Measurements from ENCODE around the gene SPCS2. TPM values are rescaled to one million over a fixed set of nuclear protein-coding genes. Genes with fewer than 3 reads are reported as not detected.

SPCS2 gene
- 118 TPM for polyA plus RNA-seq (2013, experiment 1 of 2)
- polyA plus RNA-seq (2013, experiment 2 of 2): 117 TPM

GRCh38 chr11:74948898-74949752, at the start of gene SPCS2, which contains the start of gene XRRA1:
Gene SPCS2, plus strand, starts transcription at chr11:74949266. Its CDS starts 20 bp downstream, at chr11:74949286.
Gene XRRA1, minus strand, starts transcription at chr11:74949091. Its CDS starts 8,213 bp downstream, at chr11:74940878.
- WGBS (ENCODE audit: extremely low coverage, insufficient coverage, low lambda C conversion rate): no CpG with 5 or more reads among the region's 67 CpGs

GRCh38 chr11:74902342-74902741, 46.7 kb upstream of the SPCS2 start:
- Histone ChIP-seq H4K5ac (ENCODE audit: low read length) (no peak overlapping the region), H4K8ac (ENCODE audit: low read depth, low read length) (no peak overlapping the region), H3K23ac (ENCODE audit: low read length) (no peak overlapping the region), H2AK5ac (ENCODE audit: low read length) (no peak overlapping the region), H3K36me3 (ENCODE audit: control insufficient read depth, insufficient read depth, low read length) (no peaks in the 10 kb centered on the region), H2BK5ac (ENCODE audit: low read length) (no peak overlapping the region), H3K27me3 (ENCODE audit: insufficient read depth, low read length, poor library complexity) (no peaks in the 10 kb centered on the region), H2BK120ac (ENCODE audit: low read depth, low read length) (no peak overlapping the region), H3K4me1 (ENCODE audit: control insufficient read depth, low read depth, low read length) (no peaks in the 10 kb centered on the region), H3K4me3 (ENCODE audit: low read length) (no peak overlapping the region), H3K4me2 (ENCODE audit: low read length) (no peak overlapping the region), H3K56ac (ENCODE audit: low read length) (no peak overlapping the region), H3K27ac (ENCODE audit: low read depth, low read length) (no peak overlapping the region), H3K79me1 (ENCODE audit: low read length) (no peaks in the 10 kb centered on the region), H3K18ac (ENCODE audit: low read length) (no peak overlapping the region), H3K9ac (ENCODE audit: low read length) (no peak overlapping the region), H3K79me2 (ENCODE audit: control insufficient read depth, insufficient read depth, low read length) (no peaks in the 10 kb centered on the region), H2BK15ac (replicated peaks; ENCODE audit: low read depth) (no peak overlapping the region), H3K4ac (ENCODE audit: low read depth, low read length) (no peak overlapping the region)
- no CpG with 5 or more reads among the region's 4 CpGs for WGBS (ENCODE audit: extremely low coverage, insufficient coverage, low lambda C conversion rate)
- DNase-seq: no peak

More at GRCh38 chr11:74948898-74949752, at the start of gene SPCS2, which contains the start of gene XRRA1:
- H3K18ac ChIP-seq (ENCODE audit: low read length): peak within 1 kb of the TSS; percentile 35
- peak; percentile 99 for DNase-seq
- H4K8ac ChIP-seq (ENCODE audit: low read depth, low read length): peak within 1 kb of the TSS; percentile 17
- peaks cover 34% of the 10 kb centered on the region for H3K79me2 ChIP-seq (ENCODE audit: control insufficient read depth, insufficient read depth, low read length)
- H3K27ac ChIP-seq (ENCODE audit: low read depth, low read length): peak within 1 kb of the TSS; percentile 23
- peak within 1 kb of the TSS; percentile 97 for H3K4me3 ChIP-seq (ENCODE audit: low read length)
- peak within 1 kb of the TSS; percentile 100 for H3K4me2 ChIP-seq (ENCODE audit: low read length)
- no peak within 1 kb of the TSS for H4K5ac ChIP-seq (ENCODE audit: low read length)
- peaks cover 11% of the 10 kb centered on the region for H3K79me1 ChIP-seq (ENCODE audit: low read length)
- peak within 1 kb of the TSS; percentile 86 for H3K4ac ChIP-seq (ENCODE audit: low read depth, low read length)
- H3K36me3 ChIP-seq (ENCODE audit: control insufficient read depth, insufficient read depth, low read length): no peaks in the 10 kb centered on the region
- peak within 1 kb of the TSS; percentile 99 for H3K9ac ChIP-seq (ENCODE audit: low read length)
- H3K23ac ChIP-seq (ENCODE audit: low read length): no peak within 1 kb of the TSS
- H2BK120ac ChIP-seq (ENCODE audit: low read depth, low read length): no peak within 1 kb of the TSS
- H2BK5ac ChIP-seq (ENCODE audit: low read length): peak within 1 kb of the TSS; percentile 43
- no peaks in the 10 kb centered on the region for H3K27me3 ChIP-seq (ENCODE audit: insufficient read depth, low read length, poor library complexity)
- H2BK15ac ChIP-seq (replicated peaks; ENCODE audit: low read depth): no peak within 1 kb of the TSS
- H3K4me1 ChIP-seq (ENCODE audit: control insufficient read depth, low read depth, low read length): peaks cover 2% of the 10 kb centered on the region
- peak within 1 kb of the TSS; percentile 56 for H2AK5ac ChIP-seq (ENCODE audit: low read length)
- H3K56ac ChIP-seq (ENCODE audit: low read length): peak within 1 kb of the TSS; percentile 99

GRCh38 chr11:74905326-74905725, 43.7 kb upstream of the SPCS2 start:
- no CpG with 5 or more reads among the region's 3 CpGs for WGBS (ENCODE audit: extremely low coverage, insufficient coverage, low lambda C conversion rate)
- H3K36me3 ChIP-seq (ENCODE audit: control insufficient read depth, insufficient read depth, low read length): no peaks in the 10 kb centered on the region
- no peak overlapping the region for H2BK5ac ChIP-seq (ENCODE audit: low read length)
- no peak for DNase-seq
- H3K79me1 ChIP-seq (ENCODE audit: low read length): no peaks in the 10 kb centered on the region
- H4K5ac ChIP-seq (ENCODE audit: low read length): no peak overlapping the region
- H3K4me1 ChIP-seq (ENCODE audit: control insufficient read depth, low read depth, low read length): no peaks in the 10 kb centered on the region
- no peak overlapping the region for H3K56ac ChIP-seq (ENCODE audit: low read length)
- H3K4me2 ChIP-seq (ENCODE audit: low read length): no peak overlapping the region
- no peaks in the 10 kb centered on the region for H3K79me2 ChIP-seq (ENCODE audit: control insufficient read depth, insufficient read depth, low read length)
- no peak overlapping the region for H2BK120ac ChIP-seq (ENCODE audit: low read depth, low read length)
- no peaks in the 10 kb centered on the region for H3K27me3 ChIP-seq (ENCODE audit: insufficient read depth, low read length, poor library complexity)
- H3K23ac ChIP-seq (ENCODE audit: low read length): no peak overlapping the region
- H3K18ac ChIP-seq (ENCODE audit: low read length): no peak overlapping the region
- H2AK5ac ChIP-seq (ENCODE audit: low read length): no peak overlapping the region
- no peak overlapping the region for H4K8ac ChIP-seq (ENCODE audit: low read depth, low read length)
- no peak overlapping the region for H3K9ac ChIP-seq (ENCODE audit: low read length)
- no peak overlapping the region for H3K4me3 ChIP-seq (ENCODE audit: low read length)
- H3K4ac ChIP-seq (ENCODE audit: low read depth, low read length): no peak overlapping the region
- no peak overlapping the region for H2BK15ac ChIP-seq (replicated peaks; ENCODE audit: low read depth)
- H3K27ac ChIP-seq (ENCODE audit: low read depth, low read length): no peak overlapping the region

- Histone ChIP-seq H4K5ac (ENCODE audit: low read length) (no peak overlapping the region), H3K4me3 (ENCODE audit: low read length) (no peak overlapping the region), H3K27me3 (ENCODE audit: insufficient read depth, low read length, poor library complexity) (no peaks in the 10 kb centered on the region), H3K36me3 (ENCODE audit: control insufficient read depth, insufficient read depth, low read length) (no peaks in the 10 kb centered on the region), H3K27ac (ENCODE audit: low read depth, low read length) (no peak overlapping the region), H3K4me1 (ENCODE audit: control insufficient read depth, low read depth, low read length) (no peaks in the 10 kb centered on the region), H2BK5ac (ENCODE audit: low read length) (no peak overlapping the region), H3K4ac (ENCODE audit: low read depth, low read length) (no peak overlapping the region), H3K4me2 (ENCODE audit: low read length) (no peak overlapping the region), H3K23ac (ENCODE audit: low read length) (no peak overlapping the region), H2BK15ac (replicated peaks; ENCODE audit: low read depth) (no peak overlapping the region), H3K79me1 (ENCODE audit: low read length) (no peaks in the 10 kb centered on the region), H3K79me2 (ENCODE audit: control insufficient read depth, insufficient read depth, low read length) (no peaks in the 10 kb centered on the region), H2BK120ac (ENCODE audit: low read depth, low read length) (no peak overlapping the region), H4K8ac (ENCODE audit: low read depth, low read length) (no peak overlapping the region), H3K18ac (ENCODE audit: low read length) (no peak overlapping the region), H3K9ac (ENCODE audit: low read length) (no peak overlapping the region), H2AK5ac (ENCODE audit: low read length) (no peak overlapping the region), H3K56ac (ENCODE audit: low read length) (no peak overlapping the region)
- DNase-seq: no peak
- WGBS (ENCODE audit: extremely low coverage, insufficient coverage, low lambda C conversion rate): no CpG with 5 or more reads among the region's 4 CpGs
These were observed 39.7 kb upstream of the SPCS2 start for GRCh38 chr11:74909385-74909784.

- H3K18ac ChIP-seq (ENCODE audit: low read length): no peak overlapping the region
- H3K4me1 ChIP-seq (ENCODE audit: control insufficient read depth, low read depth, low read length): no peaks in the 10 kb centered on the region
- H3K79me1 ChIP-seq (ENCODE audit: low read length): no peaks in the 10 kb centered on the region
- H4K5ac ChIP-seq (ENCODE audit: low read length): no peak overlapping the region
- H3K36me3 ChIP-seq (ENCODE audit: control insufficient read depth, insufficient read depth, low read length): no peaks in the 10 kb centered on the region
- no peak overlapping the region for H2BK120ac ChIP-seq (ENCODE audit: low read depth, low read length)
- no peak overlapping the region for H2BK15ac ChIP-seq (replicated peaks; ENCODE audit: low read depth)
- no peak overlapping the region for H3K4me3 ChIP-seq (ENCODE audit: low read length)
- no CpG with 5 or more reads among the region's 4 CpGs for WGBS (ENCODE audit: extremely low coverage, insufficient coverage, low lambda C conversion rate)
- H3K79me2 ChIP-seq (ENCODE audit: control insufficient read depth, insufficient read depth, low read length): no peaks in the 10 kb centered on the region
- no peak overlapping the region for H3K56ac ChIP-seq (ENCODE audit: low read length)
- no peaks in the 10 kb centered on the region for H3K27me3 ChIP-seq (ENCODE audit: insufficient read depth, low read length, poor library complexity)
- H3K4ac ChIP-seq (ENCODE audit: low read depth, low read length): no peak overlapping the region
- H2AK5ac ChIP-seq (ENCODE audit: low read length): no peak overlapping the region
- no peak overlapping the region for H3K9ac ChIP-seq (ENCODE audit: low read length)
- DNase-seq: no peak
- H4K8ac ChIP-seq (ENCODE audit: low read depth, low read length): no peak overlapping the region
- no peak overlapping the region for H3K4me2 ChIP-seq (ENCODE audit: low read length)
- H3K27ac ChIP-seq (ENCODE audit: low read depth, low read length): no peak overlapping the region
- H3K23ac ChIP-seq (ENCODE audit: low read length): no peak overlapping the region
- H2BK5ac ChIP-seq (ENCODE audit: low read length): no peak overlapping the region
These were observed 39.3 kb upstream of the SPCS2 start for GRCh38 chr11:74909812-74910211.
